HCT116 (cell line): Measurements from ENCODE around the gene IRGQ. TPM values are rescaled to one million over a fixed set of nuclear protein-coding genes. Genes with fewer than 3 reads are reported as not detected.

ENCODE experiments used
- ATAC-seq: fragments of 200-7000 bp; cut with Tn5 transposase; 2 replicates; pipeline ENCODE4 v1.9.1; 2020; ENCODE audit warnings: mild to moderate bottlenecking, moderate library complexity
- BruUV-seq: library from RNA; stranded (reverse); fragments of 400-500 nt; replicated peaks from 2 replicates; lab custom pipeline; 2021; lab: Mats Ljungman, UMichigan
- CTCF ChIA-PET: fragments of 300-600 bp; sonication (Branson Sonifier 250); formaldehyde crosslinking; loops from one replicate; lab custom pipeline; 2021; ENCODE audit warnings: antibody characterized with exemption; lab: Charles Lee
- POLR2A ChIA-PET: fragments of 300-600, 350-600 bp; sonication (Branson Sonifier 250); formaldehyde crosslinking; loops from one replicate; lab custom pipeline; 2021; ENCODE audit warnings: antibody characterized with exemption; lab: Charles Lee
- RAD21 ChIA-PET, 2 experiments: fragments of 300-600 bp; sonication (Branson Sonifier 250); formaldehyde crosslinking; loops; one replicate each; lab custom pipeline; 2023; ENCODE audit warnings: low total read pairs in 2 of 2; ENCODE audit not compliant: uncharacterized antibody in 2 of 2, unreplicated experiment in 2 of 2, low non-redundant PET in 1 of 2; lab: Charles Lee
- DNase-seq: peaks from one replicate; pipeline ENCODE4 v3.0.0-alpha.2; 2010; ENCODE audit warnings: low read depth, low spot score
- H2AFZ ChIP-seq: fragments of 200-600 bp; shearing (Covaris generic), sonication (generic); 2 replicates; pipeline ENCODE4 v1.6.1; 2017; ENCODE audit warnings: low read depth, mixed run types, mixed read lengths, antibody characterized with exemption, low read length; ENCODE audit not compliant: poor library complexity, severe bottlenecking
- H3K27ac ChIP-seq: 2 replicates; pipeline ENCODE4 v1.5.1; 2012; ENCODE audit warnings: low read depth, low read length
- H3K27me3 ChIP-seq: fragments of 200-600 bp; sonication (generic); 2 replicates; pipeline ENCODE4 v1.6.1; 2016; ENCODE audit warnings: mixed run types, low read length, mixed read lengths; ENCODE audit not compliant: insufficient read depth
- H3K36me3 ChIP-seq, 2 experiments: fragments of 200-500 bp in 1 of 2; fragments of 200-600 bp in 1 of 2; sonication (Bioruptor generic) in 1 of 2; sonication (generic) in 1 of 2; 2 replicates each; pipeline versions ENCODE4 v1.5.1 to v1.6.1; 2014 to 2016; ENCODE audit warnings: low read length in 2 of 2, inconsistent platforms in 1 of 2, mixed read lengths in 1 of 2, mixed run types in 1 of 2; ENCODE audit not compliant: insufficient read depth in 2 of 2, control insufficient read depth in 1 of 2
- H3K4me1 ChIP-seq, 2 experiments: fragments of 200-600 bp in 1 of 2; sonication (generic) in 1 of 2; 2 replicates each; pipeline versions ENCODE4 v1.5.1 to v1.6.1; 2012 to 2017; ENCODE audit warnings: low read length in 2 of 2, inconsistent platforms in 1 of 2, mild to moderate bottlenecking in 1 of 2, mixed read lengths in 1 of 2, mixed run types in 1 of 2, moderate library complexity in 1 of 2; ENCODE audit not compliant: insufficient read depth in 2 of 2, control insufficient read depth in 1 of 2
- H3K4me2 ChIP-seq: fragments of 200-600 bp; sonication (generic); 2 replicates; pipeline ENCODE4 v1.6.1; 2017; ENCODE audit warnings: mixed run types, low read length, mixed read lengths
- H3K4me3 ChIP-seq, 2 experiments: fragments of 200-600 bp in 1 of 2; sonication (generic) in 1 of 2; replicated peaks in 1 of 2; 2 replicates each; pipeline ENCODE4 v1.5.1; 2011 to 2016; ENCODE audit warnings: low read length in 2 of 2, control low read depth in 1 of 2, low read depth in 1 of 2, mild to moderate bottlenecking in 1 of 2, mixed read lengths in 1 of 2, mixed run types in 1 of 2
- H3K79me2 ChIP-seq: fragments of 200-600 bp; sonication (generic); 2 replicates; pipeline ENCODE4 v1.6.1; 2017; ENCODE audit warnings: mild to moderate bottlenecking, mixed run types, low read length, moderate library complexity, mixed read lengths; ENCODE audit not compliant: insufficient read depth
- H3K9ac ChIP-seq: fragments of 200-600 bp; sonication (generic); 2 replicates; pipeline ENCODE4 v1.6.1; 2016; ENCODE audit warnings: low read length, mixed read lengths
- H3K9me2 ChIP-seq: fragments of 200-600 bp; sonication (generic), shearing (Covaris generic); 2 replicates; pipeline ENCODE4 v1.6.1; 2017; ENCODE audit warnings: mixed run types, mild to moderate bottlenecking, moderate library complexity; ENCODE audit not compliant: insufficient read depth
- H3K9me3 ChIP-seq, 2 experiments: fragments of 200-500 bp in 1 of 2; fragments of 200-600 bp in 1 of 2; sonication (Bioruptor generic) in 1 of 2; sonication (generic) in 1 of 2; 2 replicates each; pipeline ENCODE4 v1.6.1; 2014 to 2017; ENCODE audit warnings: low read length in 2 of 2, mixed read lengths in 2 of 2, inconsistent platforms in 1 of 2, low read depth in 1 of 2, mild to moderate bottlenecking in 1 of 2, mixed run types in 1 of 2, moderate library complexity in 1 of 2; ENCODE audit not compliant: control insufficient read depth in 1 of 2, insufficient read depth in 1 of 2
- H4K20me1 ChIP-seq: fragments of 200-600 bp; sonication (generic), shearing (Covaris generic); 2 replicates; pipeline ENCODE4 v1.6.1; 2017; ENCODE audit warnings: mixed run types, mild to moderate bottlenecking, moderate library complexity; ENCODE audit not compliant: insufficient read depth
- CEBPB ChIP-seq: IDR thresholded peaks from 2 replicates; pipeline ENCODE4 v1.6.1; 2012; ENCODE audit warnings: low read depth
- EZH2 ChIP-seq: fragments of 200-600 bp; sonication (generic); IDR thresholded peaks from 2 replicates; pipeline ENCODE4 v1.6.1; 2017; ENCODE audit warnings: antibody characterized with exemption, mixed run types
- FOSL1 ChIP-seq: IDR thresholded peaks from 2 replicates; pipeline ENCODE4 v1.6.1; 2012; ENCODE audit warnings: low read depth
- JUND ChIP-seq: IDR thresholded peaks from 2 replicates; pipeline ENCODE4 v1.6.1; 2012
- POLR2A ChIP-seq: IDR thresholded peaks from 2 replicates; pipeline ENCODE4 v1.7.0; 2011; ENCODE audit warnings: borderline replicate concordance; ENCODE audit not compliant: insufficient read depth, insufficient read length; ENCODE audit errors: extremely low read depth
- RAD21 ChIP-seq: IDR thresholded peaks from 2 replicates; pipeline ENCODE4 v1.6.1; 2012; ENCODE audit warnings: low read depth, mild to moderate bottlenecking
- SIN3A ChIP-seq: IDR thresholded peaks from 2 replicates; pipeline ENCODE4 v1.6.1; 2012; ENCODE audit warnings: low read depth
- SRF ChIP-seq: IDR thresholded peaks from 2 replicates; pipeline ENCODE4 v1.6.1; 2012; ENCODE audit warnings: low read depth
- TCF7L2 ChIP-seq: IDR thresholded peaks from 2 replicates; pipeline ENCODE4 v1.7.0; 2011; ENCODE audit warnings: borderline replicate concordance, inconsistent platforms; ENCODE audit not compliant: insufficient read depth, insufficient read length; ENCODE audit errors: extremely low read depth
- ZFX ChIP-seq: fragments of 450-650 bp; IDR thresholded peaks from 2 replicates; pipeline ENCODE4 v1.6.1; 2017
- ZNF274 ChIP-seq: fragments of 200-500 bp; sonication (Bioruptor generic); IDR thresholded peaks from 2 replicates; pipeline ENCODE4 v1.6.1; 2014; ENCODE audit warnings: mild to moderate bottlenecking, low read depth, low read length, inconsistent platforms
- intact Hi-C: fragments of 100-400 bp; cut with micrococcal nuclease; formaldehyde crosslinking; loops from 2 replicates; pipeline ENCODE4 v1.10.0; 2022
- total RNA-seq: library from RNA; stranded (reverse); gene quantifications from one replicate; pipeline ENCODE4 v1.2.1, GENCODE V29; 2021; ENCODE audit not compliant: unreplicated experiment
- TF ChIP-seq, protein P1 (sequence below): IDR thresholded peaks from 2 replicates; pipeline ENCODE4 v1.6.1; 2012
- TF ChIP-seq, protein P2 (sequence below): IDR thresholded peaks from 2 replicates; pipeline ENCODE4 v1.6.1; 2012; ENCODE audit warnings: low read depth
- TF ChIP-seq, protein P3 (sequence below): IDR thresholded peaks from 2 replicates; pipeline ENCODE4 v1.6.1; 2011; ENCODE audit warnings: mild to moderate bottlenecking, low read length, moderate library complexity; ENCODE audit not compliant: insufficient replicate concordance; ENCODE audit errors: extremely low read depth

The IRGQ gene
- total RNA-seq, 1 experiment from 2014 or later: 14.6 TPM

DNA sequence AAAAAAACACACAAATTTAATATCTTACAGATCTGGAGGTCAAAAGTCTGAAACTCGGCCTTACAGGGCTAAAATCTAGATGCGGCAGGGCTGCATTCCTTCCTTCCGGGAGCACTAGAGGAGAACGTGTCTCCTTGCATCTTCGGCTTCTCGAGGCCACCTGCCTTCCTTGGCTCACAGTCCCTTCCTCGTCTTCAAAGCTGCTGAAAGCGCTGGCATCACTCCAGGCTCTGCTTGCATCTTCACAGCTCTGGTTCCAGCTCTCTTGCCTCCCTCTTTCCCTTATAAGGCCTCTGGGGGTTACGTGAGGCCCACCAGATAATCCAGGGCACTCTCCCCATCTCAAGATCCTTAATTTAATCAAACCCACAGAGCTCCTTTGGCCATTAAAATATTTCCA lies 31.1 kb downstream of the IRGQ start:
- CTCF ChIA-PET: interaction anchor here (1.0 kb wide), 1 partner anchor 9 kb away, joined by 8 read pairs; no protein-coding TSS in a partner anchor

More for the DNA sequence above, 31.1 kb downstream of the IRGQ start:
- no peak overlapping the region for H3K4me2 ChIP-seq
- no peak overlapping the region for H3K27ac ChIP-seq
- no peak for ATAC-seq
- no peaks in the 10 kb centered on the region; a peak in 1 of 4 replicates for H3K36me3 ChIP-seq
- H3K27me3 ChIP-seq: no peaks in the 10 kb centered on the region
- no peaks in the 10 kb centered on the region for H4K20me1 ChIP-seq
- no peaks in the 10 kb centered on the region for H3K79me2 ChIP-seq
- no peak overlapping the region for H3K9ac ChIP-seq
- no TSS peak for BruUV-seq
- ChIA-PET RAD21 (no interaction called here), POLR2A (no interaction called here)
- TF ChIP-seq RAD21 (no peak), POLR2A (no peak), SRF (no peak), EZH2 (no peak), ZNF274 (no peak), FOSL1 (no peak), ZFX (no peak), TCF7L2 (no peak), JUND (no peak), CEBPB (no peak), SIN3A (no peak)
- TF ChIP-seq, protein P1, sequence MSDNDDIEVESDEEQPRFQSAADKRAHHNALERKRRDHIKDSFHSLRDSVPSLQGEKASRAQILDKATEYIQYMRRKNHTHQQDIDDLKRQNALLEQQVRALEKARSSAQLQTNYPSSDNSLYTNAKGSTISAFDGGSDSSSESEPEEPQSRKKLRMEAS: no peak
- TF ChIP-seq, protein P2, sequence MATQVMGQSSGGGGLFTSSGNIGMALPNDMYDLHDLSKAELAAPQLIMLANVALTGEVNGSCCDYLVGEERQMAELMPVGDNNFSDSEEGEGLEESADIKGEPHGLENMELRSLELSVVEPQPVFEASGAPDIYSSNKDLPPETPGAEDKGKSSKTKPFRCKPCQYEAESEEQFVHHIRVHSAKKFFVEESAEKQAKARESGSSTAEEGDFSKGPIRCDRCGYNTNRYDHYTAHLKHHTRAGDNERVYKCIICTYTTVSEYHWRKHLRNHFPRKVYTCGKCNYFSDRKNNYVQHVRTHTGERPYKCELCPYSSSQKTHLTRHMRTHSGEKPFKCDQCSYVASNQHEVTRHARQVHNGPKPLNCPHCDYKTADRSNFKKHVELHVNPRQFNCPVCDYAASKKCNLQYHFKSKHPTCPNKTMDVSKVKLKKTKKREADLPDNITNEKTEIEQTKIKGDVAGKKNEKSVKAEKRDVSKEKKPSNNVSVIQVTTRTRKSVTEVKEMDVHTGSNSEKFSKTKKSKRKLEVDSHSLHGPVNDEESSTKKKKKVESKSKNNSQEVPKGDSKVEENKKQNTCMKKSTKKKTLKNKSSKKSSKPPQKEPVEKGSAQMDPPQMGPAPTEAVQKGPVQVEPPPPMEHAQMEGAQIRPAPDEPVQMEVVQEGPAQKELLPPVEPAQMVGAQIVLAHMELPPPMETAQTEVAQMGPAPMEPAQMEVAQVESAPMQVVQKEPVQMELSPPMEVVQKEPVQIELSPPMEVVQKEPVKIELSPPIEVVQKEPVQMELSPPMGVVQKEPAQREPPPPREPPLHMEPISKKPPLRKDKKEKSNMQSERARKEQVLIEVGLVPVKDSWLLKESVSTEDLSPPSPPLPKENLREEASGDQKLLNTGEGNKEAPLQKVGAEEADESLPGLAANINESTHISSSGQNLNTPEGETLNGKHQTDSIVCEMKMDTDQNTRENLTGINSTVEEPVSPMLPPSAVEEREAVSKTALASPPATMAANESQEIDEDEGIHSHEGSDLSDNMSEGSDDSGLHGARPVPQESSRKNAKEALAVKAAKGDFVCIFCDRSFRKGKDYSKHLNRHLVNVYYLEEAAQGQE: no peak
- TF ChIP-seq, protein P3, sequence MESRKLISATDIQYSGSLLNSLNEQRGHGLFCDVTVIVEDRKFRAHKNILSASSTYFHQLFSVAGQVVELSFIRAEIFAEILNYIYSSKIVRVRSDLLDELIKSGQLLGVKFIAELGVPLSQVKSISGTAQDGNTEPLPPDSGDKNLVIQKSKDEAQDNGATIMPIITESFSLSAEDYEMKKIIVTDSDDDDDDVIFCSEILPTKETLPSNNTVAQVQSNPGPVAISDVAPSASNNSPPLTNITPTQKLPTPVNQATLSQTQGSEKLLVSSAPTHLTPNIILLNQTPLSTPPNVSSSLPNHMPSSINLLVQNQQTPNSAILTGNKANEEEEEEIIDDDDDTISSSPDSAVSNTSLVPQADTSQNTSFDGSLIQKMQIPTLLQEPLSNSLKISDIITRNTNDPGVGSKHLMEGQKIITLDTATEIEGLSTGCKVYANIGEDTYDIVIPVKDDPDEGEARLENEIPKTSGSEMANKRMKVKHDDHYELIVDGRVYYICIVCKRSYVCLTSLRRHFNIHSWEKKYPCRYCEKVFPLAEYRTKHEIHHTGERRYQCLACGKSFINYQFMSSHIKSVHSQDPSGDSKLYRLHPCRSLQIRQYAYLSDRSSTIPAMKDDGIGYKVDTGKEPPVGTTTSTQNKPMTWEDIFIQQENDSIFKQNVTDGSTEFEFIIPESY: no peak
- TF ChIP-seq, all 23 proteins: peak for 0
- no peak for DNase-seq
- intact Hi-C loops: no loop called here
- peaks cover 0 to 24% of the 10 kb centered on the region in 2 experiments; a peak in 2 of 4 replicates for H3K4me1 ChIP-seq
- no peak overlapping the region for H3K4me3 ChIP-seq
- no peaks in the 10 kb centered on the region for H3K9me3 ChIP-seq
- H2AFZ ChIP-seq: no peak overlapping the region
- no peaks in the 10 kb centered on the region for H3K9me2 ChIP-seq
